Ovary (tissue), 3 donors: ENCODE measurements around the gene SSC4D.
"Not testable (repeated sequence)": the region's sequence is repeated elsewhere in the genome, so short reads cannot be mapped to it uniquely, and the experiment has no call there.

Experiments used
- CTCF ChIP-seq, 3 donors: fragments of 450-650 bp in 2 of 3; fragments of 200-600 bp in 1 of 3; IDR thresholded peaks; one replicate each; pipeline versions ENCODE4 v1.5.1 to v1.8.0; 2016 to 2022; ENCODE audit warnings: antibody characterized with exemption in 3 of 3, mild to moderate bottlenecking in 1 of 3
- EP300 ChIP-seq: sonication (generic); formaldehyde crosslinking; IDR thresholded peaks from one replicate; pipeline ENCODE4 v1.6.1; 2017; ENCODE audit warnings: antibody characterized with exemption
- POLR2A ChIP-seq: fragments of 450-650 bp; IDR thresholded peaks from one replicate; pipeline ENCODE4 v1.6.1; 2017; ENCODE audit warnings: antibody characterized with exemption, mild to moderate bottlenecking, moderate library complexity
- donor health status: DM: no; HTN: no; CAD: no.

GRCh38 chr7:76425558-76425957, 16.1 kb upstream of the SSC4D start:
- TF ChIP-seq CTCF (IDR thresholded peaks at IDR 0.05); POLR2A; EP300: not testable (repeated sequence)
